ENCODE results near the gene UGGT1.

GRCh38 chr2:128195435-128195984 is 104.5 kb downstream of the UGGT1 start:
- no peak for TF ChIP-seq POLR2A (IDR thresholded peaks at IDR 0.05)
- TF ChIP-seq CTCF (IDR thresholded peaks at IDR 0.05) = no peak

Data from lower leg skin (tissue), 3 donors.